ENCODE results near the gene PIWIL4.
"Not testable (repeated sequence)": the region's sequence is repeated elsewhere in the genome, so short reads cannot be mapped to it uniquely, and the experiment has no call there.

PIWIL4 gene

DNA sequence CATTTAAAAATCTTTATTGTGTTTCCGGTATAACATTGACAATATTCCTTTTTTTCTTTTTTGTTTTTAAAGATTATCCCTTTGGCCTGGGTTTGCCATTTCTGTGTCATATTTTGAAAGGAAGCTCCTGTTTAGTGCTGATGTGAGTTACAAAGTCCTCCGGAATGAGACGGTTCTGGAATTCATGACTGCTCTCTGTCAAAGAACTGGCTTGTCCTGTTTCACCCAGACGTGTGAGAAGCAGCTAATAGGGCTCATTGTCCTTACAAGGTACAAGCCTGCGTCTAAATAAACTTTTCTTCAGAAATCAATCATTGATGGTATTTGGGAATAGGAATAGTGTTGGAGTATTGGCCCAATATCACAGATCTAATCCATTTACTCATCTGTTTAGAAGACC is 19.8 kb downstream of the PIWIL4 start:
- DNase-seq, result no peak

GRCh38 chr11:94588366-94588942 is 21.3 kb downstream of the PIWIL4 start:
- DNase-seq, result no peak

DNA sequence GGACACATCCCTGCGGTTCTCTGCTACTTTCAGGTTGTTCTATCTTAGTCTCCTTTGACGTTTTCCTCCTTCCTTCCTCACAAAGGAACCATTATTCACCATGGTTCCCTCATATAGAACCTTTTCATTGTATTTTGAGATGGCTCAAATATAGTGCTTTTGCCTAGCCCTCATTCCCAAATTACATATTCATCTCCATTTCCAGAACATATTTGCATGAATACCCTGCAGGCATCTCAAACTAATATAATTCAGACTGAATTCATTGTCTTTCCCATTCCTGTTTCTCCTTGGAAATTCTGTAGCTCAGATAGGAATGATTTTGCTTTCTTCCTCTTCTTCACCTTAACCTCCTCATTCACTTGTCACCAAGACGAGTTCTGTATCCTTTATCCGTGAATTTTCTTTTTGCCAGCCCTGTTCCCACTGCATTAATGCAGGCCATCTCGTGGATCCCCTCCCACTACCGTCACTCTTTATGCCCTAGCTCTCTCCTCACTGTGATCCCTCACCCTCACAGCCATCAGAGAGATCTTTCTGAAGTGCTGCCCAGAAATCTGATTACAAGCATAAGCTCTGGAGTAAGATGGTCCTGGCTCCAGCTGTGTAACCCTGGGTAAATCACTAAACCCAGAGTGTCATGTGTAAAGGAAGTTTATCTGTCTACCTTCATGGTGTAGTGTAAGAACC is 23.3 kb downstream of the PIWIL4 start:
- no peak for DNase-seq

GRCh38 chr11:94593030-94593429 is 25.9 kb downstream of the PIWIL4 start:
- no peak for DNase-seq

- no peak for DNase-seq
Observed at GRCh38 chr11:94595076-94595475, 27.9 kb downstream of the PIWIL4 start.

GRCh38 chr11:94597896-94598295 is 30.7 kb downstream of the PIWIL4 start:
- no peak for DNase-seq

DNA sequence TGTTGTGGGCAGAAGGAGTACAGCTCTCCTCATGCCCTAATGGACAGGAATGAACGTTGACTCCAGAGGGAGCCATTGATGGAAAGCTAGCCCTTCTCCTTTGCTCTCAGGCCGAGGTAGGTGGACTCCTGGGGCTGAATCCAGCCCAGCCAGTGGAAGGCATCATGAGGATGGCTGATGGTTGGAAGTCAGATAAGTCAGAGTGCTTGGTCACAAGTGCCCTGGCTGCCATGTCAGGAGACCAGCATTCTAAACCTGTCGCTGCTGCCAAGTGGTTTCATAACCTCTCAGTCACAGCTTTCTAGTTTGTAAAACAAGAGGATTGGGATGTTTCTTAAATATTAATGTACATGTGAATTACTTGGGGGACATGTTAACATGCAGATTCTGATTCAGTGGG is 32.3 kb downstream of the PIWIL4 start:
- no peak for DNase-seq

DNA sequence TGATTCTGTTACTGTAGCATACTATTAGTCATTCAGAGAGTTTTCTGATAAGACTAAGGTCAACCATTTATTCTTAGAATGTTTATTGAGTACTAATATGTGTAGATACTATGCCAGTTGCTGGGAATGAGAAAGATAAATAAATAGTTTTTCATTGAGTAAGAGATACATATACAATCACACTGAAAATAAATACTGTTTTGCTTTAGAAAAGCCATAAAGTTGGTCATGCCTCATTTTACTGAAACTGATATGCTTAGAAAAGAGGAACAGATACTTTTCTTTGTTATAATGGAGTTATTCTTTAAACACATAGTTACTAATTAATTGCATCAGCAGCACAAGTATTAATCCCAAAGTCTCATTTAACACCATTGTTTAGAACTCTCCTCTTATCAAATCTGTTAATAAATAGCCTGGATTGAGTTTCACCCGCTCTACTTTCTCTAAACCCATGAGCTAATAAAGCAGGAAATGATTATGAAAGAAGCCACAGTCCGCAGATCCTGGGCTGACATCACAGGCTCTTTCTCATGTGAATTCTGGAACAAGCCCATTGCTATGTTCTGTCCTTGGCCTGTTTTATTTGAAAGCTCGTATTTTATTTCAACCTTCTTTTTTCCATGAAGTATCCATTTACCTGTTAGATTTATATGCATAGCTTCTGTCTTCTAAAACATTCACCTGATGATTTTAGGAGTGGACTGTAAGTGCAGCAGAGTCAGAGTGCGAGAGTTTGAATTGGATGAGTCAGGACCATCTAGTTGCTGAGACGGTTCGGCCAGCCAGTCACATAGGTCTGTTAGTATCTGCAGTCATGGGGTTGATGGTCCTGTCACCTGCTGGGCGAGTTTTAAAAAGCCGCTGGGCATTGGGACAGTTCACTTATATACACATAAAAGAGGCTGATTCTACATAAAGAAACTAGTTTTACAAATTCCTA is 35.5 kb downstream of the PIWIL4 start:
- DNase-seq, result peak; percentile 1

DNA sequence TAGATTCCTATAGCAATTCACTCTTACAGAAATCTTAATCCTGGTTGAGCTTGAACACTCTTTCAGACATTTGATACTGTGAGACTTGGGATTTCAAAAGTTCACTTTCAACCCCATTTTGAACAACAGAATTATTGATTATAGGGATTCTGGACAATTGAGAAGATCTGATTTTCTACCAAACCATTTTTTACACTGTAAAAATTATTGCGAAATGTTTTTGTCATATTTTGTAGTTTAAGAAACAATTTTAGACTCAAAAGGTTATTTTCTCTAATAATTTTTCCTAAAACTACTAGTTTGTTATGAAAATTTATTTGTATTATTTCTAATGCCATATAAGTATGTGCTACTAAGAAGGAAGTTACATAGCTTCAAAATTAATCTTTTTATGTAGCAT is 36.4 kb downstream of the PIWIL4 start:
- no peak for DNase-seq

DNA sequence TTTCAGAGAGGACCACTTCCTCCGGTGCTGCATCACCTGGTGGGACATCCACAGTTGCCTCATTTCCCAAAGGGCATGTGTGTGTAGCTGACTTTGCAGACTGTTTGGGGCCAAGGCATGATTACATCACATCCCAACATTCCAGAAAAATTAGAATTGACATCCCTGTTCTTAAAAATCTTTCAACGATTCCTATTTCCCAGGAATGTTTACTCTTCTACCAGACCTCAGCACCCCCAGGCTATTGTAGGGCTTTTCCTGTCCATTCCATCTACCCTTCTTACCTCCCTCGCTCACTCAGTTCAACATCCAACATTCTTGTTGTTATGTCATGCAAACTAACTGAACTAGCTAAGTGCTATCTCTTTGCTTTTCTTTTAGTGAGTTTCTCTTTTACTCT is 37.3 kb downstream of the PIWIL4 start:
- no peak for DNase-seq

DNA sequence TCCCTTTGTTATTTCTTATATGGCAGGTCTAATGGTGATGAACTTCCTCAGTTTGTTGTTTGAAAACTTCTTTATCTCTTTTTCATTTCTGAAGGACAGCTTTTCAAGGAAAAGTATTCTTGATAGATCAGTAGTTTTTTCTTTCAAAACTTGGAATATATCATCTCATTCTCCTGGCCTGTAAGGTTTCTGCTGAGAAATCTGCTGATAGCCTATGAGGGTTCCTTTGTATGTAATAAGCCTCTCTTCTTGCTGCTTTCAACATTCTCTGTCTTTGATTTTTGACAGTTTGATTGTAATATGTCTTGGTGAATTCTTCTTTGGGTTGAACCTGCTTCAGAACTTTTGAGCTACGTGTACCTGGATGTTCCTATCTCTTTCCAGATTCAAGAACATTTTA is 46.0 kb downstream of the PIWIL4 start:
- DNase-seq, result no peak

- peak; percentile 9 for DNase-seq
Observed at GRCh38 chr11:94623120-94623735, 56.1 kb downstream of the PIWIL4 start.

DNA sequence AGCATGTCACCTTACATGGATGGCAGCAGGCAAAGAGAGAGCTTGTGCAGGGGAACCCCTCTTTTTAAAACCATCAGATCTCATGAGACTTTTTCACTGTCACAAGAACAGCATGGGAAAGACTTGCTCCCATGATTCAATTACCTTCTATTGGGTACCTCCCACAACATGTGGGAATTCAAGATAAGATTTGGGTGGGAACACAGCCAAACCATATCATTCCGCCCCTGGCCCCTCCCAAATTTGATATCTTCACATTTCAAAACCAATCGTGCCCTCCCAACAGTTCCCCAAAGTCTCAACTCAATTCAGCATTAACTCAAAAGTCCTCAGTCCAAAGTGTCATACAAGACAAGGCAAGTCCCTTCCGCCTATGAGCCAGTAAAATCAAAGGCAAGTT is 58.3 kb downstream of the PIWIL4 start:
- not testable (repeated sequence) for DNase-seq

GRCh38 chr11:94627003-94627560 is 59.9 kb downstream of the PIWIL4 start:
- not testable (repeated sequence) for DNase-seq

- DNase-seq, result no peak
Observed at GRCh38 chr11:94629741-94630140, 62.6 kb downstream of the PIWIL4 start.

- DNase-seq, result no peak
Observed at GRCh38 chr11:94630221-94630620, 63.1 kb downstream of the PIWIL4 start.

DNA sequence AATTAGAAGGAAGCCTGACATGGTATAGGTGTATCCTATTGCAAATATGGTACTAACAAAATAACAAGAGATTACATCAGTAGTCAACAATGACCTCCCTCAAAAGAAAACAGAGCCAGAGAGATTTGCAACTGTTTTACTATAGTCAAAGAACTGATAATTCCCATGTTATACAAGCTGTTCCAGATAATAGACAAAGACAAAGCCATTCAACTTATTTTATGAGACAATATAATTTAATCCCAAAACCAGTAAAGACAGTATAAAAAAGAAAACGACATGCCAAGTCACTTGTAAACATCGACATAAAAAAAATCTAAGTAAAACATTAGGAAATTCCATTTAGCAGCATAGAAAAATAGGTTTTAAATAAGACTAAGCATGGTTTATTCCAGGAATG is 65.2 kb downstream of the PIWIL4 start:
- no peak for DNase-seq

- DNase-seq, result no peak
Observed at GRCh38 chr11:94635072-94635471, 67.9 kb downstream of the PIWIL4 start.

- no peak for DNase-seq
Observed at GRCh38 chr11:94636388-94636949, 69.3 kb downstream of the PIWIL4 start.

GRCh38 chr11:94638301-94638901 is 71.2 kb downstream of the PIWIL4 start:
- DNase-seq, result no peak

DNA sequence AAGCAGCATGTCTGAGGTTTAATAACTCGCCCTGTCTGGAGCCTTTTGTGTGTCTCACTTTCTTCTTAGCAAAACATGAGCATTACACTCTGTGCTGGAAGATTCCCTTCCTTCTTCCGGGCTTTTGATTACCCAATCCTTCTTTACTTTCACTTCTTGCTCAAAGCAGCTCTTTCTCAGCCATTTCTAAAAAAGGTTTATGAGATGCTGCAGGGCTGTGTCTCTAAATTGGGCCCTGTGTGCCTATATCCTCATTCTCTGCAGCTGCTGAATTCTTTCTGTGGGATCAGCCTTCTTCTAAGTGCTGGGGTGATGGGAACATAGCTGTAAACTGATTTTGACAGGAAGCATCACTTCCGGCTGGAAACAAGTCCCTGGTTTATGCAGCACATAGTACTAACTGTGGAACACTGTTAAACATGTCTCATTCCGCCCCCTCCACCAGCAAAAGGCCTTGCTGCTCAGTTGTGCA is 71.8 kb downstream of the PIWIL4 start:
- DNase-seq, result no peak

Measured in stimulated activated CD4-positive, alpha-beta T cell treated with anti-CD3 and anti-CD28 coated beads, Interleukin-12 subunit alpha, Interleukin-12 subunit beta, amount 100 ng/mL, for 4 hours (primary cell).